HepG2 (cell line): ENCODE measurements around the gene SURF2. TPM values are rescaled to one million over a fixed set of nuclear protein-coding genes. Genes with fewer than 3 reads are reported as not detected.

Experiments used
- ATM ChIP-seq: fragments of 450-650 bp; IDR thresholded peaks from 2 replicates; pipeline ENCODE4 v1.7.1; 2017; ENCODE audit warnings: mild to moderate bottlenecking, borderline replicate concordance
- CHCHD3 ChIP-seq: sonication (generic); formaldehyde crosslinking; IDR thresholded peaks from 2 replicates; pipeline ENCODE4 v1.8.0; 2022; ENCODE audit warnings: mild to moderate bottlenecking, missing genetic modification reagents, moderate library complexity
- CREM ChIP-seq, 2 experiments: sonication (generic) in 1 of 2; formaldehyde crosslinking in 1 of 2; IDR thresholded peaks; 2 replicates each; pipeline versions ENCODE4 v1.4.0 to v1.6.1; 2016 to 2020; ENCODE audit warnings: antibody characterized with exemption in 1 of 2, mild to moderate bottlenecking in 1 of 2, missing genetic modification reagents in 1 of 2
- DBP ChIP-seq: sonication (generic); formaldehyde crosslinking; IDR thresholded peaks from 2 replicates; pipeline ENCODE4 v1.4.0; 2020; ENCODE audit warnings: missing genetic modification reagents; ENCODE audit errors: not compliant biosample characterization
- EHMT2 ChIP-seq: fragments of 200-600 bp; sonication (generic); IDR thresholded peaks from 2 replicates; pipeline ENCODE4 v1.7.0; 2017; ENCODE audit warnings: antibody characterized with exemption, low read depth, low read length, borderline replicate concordance
- ELF4 ChIP-seq: sonication (generic); formaldehyde crosslinking; IDR thresholded peaks from 2 replicates; pipeline ENCODE4 v1.5.0; 2020; ENCODE audit warnings: missing genetic modification reagents, mild to moderate bottlenecking, moderate library complexity, borderline replicate concordance
- GMEB1 ChIP-seq: sonication (generic); formaldehyde crosslinking; IDR thresholded peaks from 2 replicates; pipeline ENCODE4 v1.5.1; 2020; ENCODE audit warnings: missing genetic modification reagents, mild to moderate bottlenecking, borderline replicate concordance
- KMT2B ChIP-seq: IDR thresholded peaks from 2 replicates; pipeline ENCODE4 v1.6.1; 2016; ENCODE audit warnings: missing genetic modification reagents, missing compliant biosample characterization
- MXD4 ChIP-seq: IDR thresholded peaks from 2 replicates; pipeline ENCODE4 v1.6.1; 2016; ENCODE audit warnings: mild to moderate bottlenecking, missing biosample characterization, missing genetic modification reagents
- MYC ChIP-seq: sonication (generic); formaldehyde crosslinking; IDR thresholded peaks from 2 replicates; pipeline ENCODE4 v1.9.0; 2021; ENCODE audit warnings: missing genetic modification reagents, borderline replicate concordance
- SIX4 ChIP-seq: sonication (generic); formaldehyde crosslinking; IDR thresholded peaks from 2 replicates; pipeline ENCODE4 v1.4.0; 2020; ENCODE audit warnings: missing genetic modification reagents
- TARDBP ChIP-seq: sonication (generic); formaldehyde crosslinking; IDR thresholded peaks from 2 replicates; pipeline ENCODE4 v1.8.0; 2022; ENCODE audit warnings: mild to moderate bottlenecking, missing genetic modification reagents
- ZBTB2 ChIP-seq: sonication (generic); formaldehyde crosslinking; IDR thresholded peaks from 2 replicates; pipeline ENCODE4 v1.8.0; 2022; ENCODE audit warnings: low read depth, missing genetic modification reagents
- ZBTB34 ChIP-seq: sonication (generic); formaldehyde crosslinking; IDR thresholded peaks from 2 replicates; pipeline ENCODE4 v1.8.0; 2022; ENCODE audit warnings: mild to moderate bottlenecking, missing genetic modification reagents
- ZBTB7A ChIP-seq: sonication (generic); formaldehyde crosslinking; IDR thresholded peaks from 2 replicates; pipeline ENCODE4 v1.8.0; 2022; ENCODE audit warnings: mild to moderate bottlenecking, missing genetic modification reagents
- ZFP41 ChIP-seq: sonication (generic); formaldehyde crosslinking; IDR thresholded peaks from 2 replicates; pipeline ENCODE4 v1.4.0; 2020; ENCODE audit warnings: mild to moderate bottlenecking, missing genetic modification reagents, borderline replicate concordance
- ZNF136 ChIP-seq: sonication (generic); formaldehyde crosslinking; IDR thresholded peaks from 2 replicates; pipeline ENCODE4 v1.8.1; 2022; ENCODE audit warnings: low read depth, mild to moderate bottlenecking, moderate library complexity, missing genetic modification reagents
- ZNF207 ChIP-seq: fragments of 450-650 bp; IDR thresholded peaks from 2 replicates; pipeline ENCODE4 v1.6.1; 2016; ENCODE audit warnings: antibody characterized with exemption, borderline replicate concordance
- ZNF253 ChIP-seq: sonication (generic); formaldehyde crosslinking; IDR thresholded peaks from 2 replicates; pipeline ENCODE4 v1.8.0; 2022; ENCODE audit warnings: mild to moderate bottlenecking, missing genetic modification reagents, borderline replicate concordance
- ZNF460 ChIP-seq: sonication (generic); formaldehyde crosslinking; IDR thresholded peaks from 2 replicates; pipeline ENCODE4 v1.5.1; 2020; ENCODE audit warnings: missing genetic modification reagents, mild to moderate bottlenecking, borderline replicate concordance
- ZNF567 ChIP-seq: sonication (generic); formaldehyde crosslinking; IDR thresholded peaks from 2 replicates; pipeline ENCODE4 v1.8.1; 2023; ENCODE audit warnings: mild to moderate bottlenecking, missing genetic modification reagents, borderline replicate concordance
- ZNF660 ChIP-seq: sonication (generic); formaldehyde crosslinking; IDR thresholded peaks from 2 replicates; pipeline ENCODE4 v1.5.1; 2020; ENCODE audit warnings: mild to moderate bottlenecking, low read depth, missing genetic modification reagents, borderline replicate concordance
- ZSCAN12 ChIP-seq: sonication (generic); formaldehyde crosslinking; IDR thresholded peaks from 2 replicates; pipeline ENCODE4 v1.9.0; 2021; ENCODE audit warnings: mild to moderate bottlenecking, missing genetic modification reagents
- polyA plus RNA-seq, 8 experiments: library from polyadenylated mRNA; depleted of rRNA in 3 of 8; stranded (reverse) in 7 of 8; unstranded in 1 of 8; fragments of >200 nt; fragmentation: Illumina TruSeq in 4 of 8; extraction: Trizol in 4 of 8; gene quantifications; 2 replicates each; pipeline versions ENCODE4 v1.2.1 to v1.2.3, GENCODE V29; 2011 to 2016; ENCODE audit warnings: low read depth in 4 of 8, missing spikeins in 1 of 8, mixed read lengths in 1 of 8; ENCODE audit not compliant: insufficient read depth in 1 of 8
- total RNA-seq, 5 experiments: library from RNA; depleted of rRNA; stranded (reverse); fragments of >200 nt; fragmentation: Illumina TruSeq; extraction: Trizol; gene quantifications; 2 replicates each; pipeline ENCODE4 v1.2.3, GENCODE V29; 2016; ENCODE audit warnings: low read depth in 1 of 5

Gene SURF2
- total and polyA plus RNA-seq, 2 of the 13 experiments (the other 11 are each of a cell fraction or from before 2014, with no cell fraction given), result 6.3 to 13.6 TPM

GRCh38 chr9:133335924-133336811 lies 20.2 kb upstream of the SURF2 start, which contains the start of gene SURF6 (continued):
- TF ChIP-seq KMT2B (peak; percentile 97), ZSCAN12 (CRISPR knock-in tag) (peak; percentile 26; the same call in 1 of the 2 replicates), CHCHD3 (CRISPR knock-in tag) (peak; percentile 7; the same call in 1 of the 2 replicates), ZBTB2 (CRISPR knock-in tag) (peak; percentile 93), ELF4 (CRISPR knock-in tag) (no peak), ZNF567 (CRISPR knock-in tag) (peak; percentile 88), ZNF460 (CRISPR knock-in tag) (no peak; the same call in 1 of the 2 replicates), ZBTB7A (peak; percentile 26; the same call in 1 of the 2 replicates), ZFP41 (CRISPR knock-in tag) (peak; percentile 52; the same call in 1 of the 2 replicates), SIX4 (CRISPR knock-in tag) (peak; percentile 24; the same call in 1 of the 2 replicates), DBP (CRISPR knock-in tag) (peak; percentile 79), TARDBP (CRISPR knock-in tag) (peak; percentile 98), ZNF207 (no peak), ZBTB34 (CRISPR knock-in tag) (peak; percentile 77), ZNF253 (CRISPR knock-in tag) (peak; percentile 88; the same call in 1 of the 2 replicates), ZNF660 (no peak), GMEB1 (CRISPR knock-in tag) (peak; percentile 96), MYC (peak; percentile 99), ZNF136 (no peak; the same call in 1 of the 2 replicates), ATM (no peak), MXD4 (CRISPR knock-in tag) (peak; percentile 95), CREM (IDR thresholded peaks at IDR 0.05) (peak; percentile 47; the same call in 1 of the 2 replicates), CREM (CRISPR knock-in tag; IDR thresholded peaks at IDR 0.05) (no peak), EHMT2 (no peak)
